Right lobe of liver (tissue), 6 donors: ENCODE measurements around the gene INPP4B. TPM values are rescaled to one million over a fixed set of nuclear protein-coding genes. Genes with fewer than 3 reads are reported as not detected.

ENCODE experiments used
- ATAC-seq, 4 donors: fragments of 200-7000 bp; cut with Tn5 transposase; one replicate each; pipeline ENCODE4 v1.9.1; 2020; ENCODE audit warnings: mild to moderate bottlenecking in 4 of 4, moderate library complexity in 4 of 4
- DNase-seq, 3 donors: peaks; one replicate each; pipeline ENCODE4 v3.0.0-alpha.2; 2020
- H3K27ac ChIP-seq, 3 donors: fragments of 200-600 bp; one replicate each; pipeline ENCODE4 v1.8.0; 2022
- H3K27me3 ChIP-seq, 2 donors: fragments of 200-600 bp; one replicate each; pipeline ENCODE4 v1.8.0; 2022
- H3K36me3 ChIP-seq, 4 donors: fragments of 200-600 bp; sonication (generic) in 1 of 4; one replicate each; pipeline versions ENCODE4 v1.5.1 to v1.8.0; 2017 to 2022; ENCODE audit warnings: control low read depth in 1 of 4
- H3K4me1 ChIP-seq, 4 donors: fragments of 200-600 bp; sonication (generic) in 1 of 4; one replicate each; pipeline versions ENCODE4 v1.5.1 to v1.8.0; 2017 to 2022; ENCODE audit warnings: control low read depth in 1 of 4
- H3K4me3 ChIP-seq, 3 donors: fragments of 200-600 bp; one replicate each; pipeline ENCODE4 v1.8.0; 2022
- H3K9me3 ChIP-seq, 4 donors: fragments of 200-600 bp; sonication (generic) in 1 of 4; one replicate each; pipeline versions ENCODE4 v1.5.1 to v1.8.0; 2017 to 2022; ENCODE audit warnings: control low read depth in 1 of 4
- CTCF ChIP-seq, 4 donors: fragments of 200-600 bp in 3 of 4; fragments of 450-650 bp in 1 of 4; IDR thresholded peaks; one replicate each; pipeline versions ENCODE4 v1.5.1 to v1.8.0; 2016 to 2022; ENCODE audit warnings: antibody characterized with exemption in 4 of 4, mild to moderate bottlenecking in 2 of 4
- POLR2A ChIP-seq: fragments of 450-650 bp; IDR thresholded peaks from one replicate; pipeline ENCODE4 v1.6.1; 2017; ENCODE audit warnings: antibody characterized with exemption, mild to moderate bottlenecking
- WGBS: methylation state at CpG from one replicate; pipeline ENCODE4 v1.1.6; 2018; ENCODE audit warnings: low coverage, low lambda C conversion rate; ENCODE audit not compliant: insufficient coverage; ENCODE audit errors: missing lambda C conversion rate; 5-methylcytosine and 5-hydroxymethylcytosine counted together
- intact Hi-C, 2 donors: fragments of 100-400 bp; cut with DNase I; formaldehyde crosslinking; loops; one replicate each; pipeline versions ENCODE4 v1.11.2 to v1.14.1; 2022
- total RNA-seq, 6 experiments: library from RNA; depleted of rRNA in 2 of 6; stranded (reverse); fragments of >200 nt in 2 of 6; fragmentation: NEBNext Ultra II Directional in 3 of 6; extraction: Animal tissue kit (Norgen Biotek cat#: 25700) in 3 of 6; gene quantifications; one replicate each; pipeline versions ENCODE4 v1.1.0 to v1.2.4, GENCODE V29; 2016 to 2023
- donor health status: DM: no; HTN: yes; CAD: no.
- donor health status: DM: no; HTN: no; CAD: no.
- donor health status: DM: no; HTN: no; CAD: no.
- donor health status: DM: no; HTN: yes; CAD: no.
- donor health status: DM: no; HTN: yes; CAD: no.

The INPP4B gene
- total RNA-seq, 6 experiments from 2014 or later: 0.73 to 5.0 (median 1.6) TPM

GRCh38 chr4:142801966-142802365 lies 44.1 kb downstream of the INPP4B start:
- DNase-seq (no peak), ATAC-seq (no peak)
- TF ChIP-seq POLR2A: no peak
- no peak for TF ChIP-seq CTCF (IDR thresholded peaks at IDR 0.05)
- no peaks in the 10 kb centered on the region for H3K36me3 ChIP-seq
- 70% methylated on average over 2 of the region's 2 CpGs for WGBS
- intact Hi-C loops: no loop called here
- H3K9me3 ChIP-seq: no peaks in the 10 kb centered on the region
- H3K4me3 ChIP-seq: no peak overlapping the region
- no peaks in the 10 kb centered on the region for H3K4me1 ChIP-seq
- H3K27ac ChIP-seq: no peak overlapping the region
- no peaks in the 10 kb centered on the region for H3K27me3 ChIP-seq

- no CpG with 5 or more reads among the region's 1 CpG for WGBS
- intact Hi-C loops: no loop called here
- H3K9me3 ChIP-seq: no peaks in the 10 kb centered on the region
- DNase-seq (no peak), ATAC-seq (no peak)
- H3K27ac ChIP-seq: no peak overlapping the region
- H3K27me3 ChIP-seq: no peaks in the 10 kb centered on the region
- no peaks in the 10 kb centered on the region for H3K36me3 ChIP-seq
- H3K4me1 ChIP-seq: no peaks in the 10 kb centered on the region
- TF ChIP-seq POLR2A: no peak
- no peak for TF ChIP-seq CTCF (IDR thresholded peaks at IDR 0.05)
- H3K4me3 ChIP-seq: no peak overlapping the region
These were observed 65.0 kb downstream of the INPP4B start for GRCh38 chr4:142781114-142781513.

- WGBS: 26% methylated on average over 1 of the region's 1 CpG
- H3K4me3 ChIP-seq: no peak overlapping the region
- DNase-seq (no peak), ATAC-seq (no peak)
- H3K9me3 ChIP-seq: no peaks in the 10 kb centered on the region
- TF ChIP-seq POLR2A: no peak
- TF ChIP-seq CTCF (IDR thresholded peaks at IDR 0.05): no peak
- H3K27ac ChIP-seq: no peak overlapping the region
- intact Hi-C loops: no loop called here
- no peaks in the 10 kb centered on the region for H3K36me3 ChIP-seq
- no peaks in the 10 kb centered on the region for H3K4me1 ChIP-seq
- no peaks in the 10 kb centered on the region for H3K27me3 ChIP-seq
These were observed 67.2 kb downstream of the INPP4B start for GRCh38 chr4:142778900-142779299.

- ATAC-seq (no peak), DNase-seq (no peak)
- H3K27me3 ChIP-seq: no peaks in the 10 kb centered on the region
- no peaks in the 10 kb centered on the region for H3K9me3 ChIP-seq
- H3K4me1 ChIP-seq: no peaks in the 10 kb centered on the region
- no peaks in the 10 kb centered on the region for H3K36me3 ChIP-seq
- H3K27ac ChIP-seq: no peak overlapping the region
- WGBS: 37% methylated on average over 1 of the region's 1 CpG
- H3K4me3 ChIP-seq: no peak overlapping the region
- TF ChIP-seq CTCF (IDR thresholded peaks at IDR 0.05): no peak
- TF ChIP-seq POLR2A: no peak
- intact Hi-C loops: no loop called here
These were observed 67.7 kb downstream of the INPP4B start for GRCh38 chr4:142778430-142778829.
